Rectal smooth muscle tissue (tissue), 1 donor: Measurements from ENCODE around the gene PLCB3.

ENCODE experiments used
- H3K27ac ChIP-seq: one replicate; pipeline ENCODE4 v1.7.0; 2013; ENCODE audit warnings: low read depth, low read length, inconsistent platforms
- H3K27me3 ChIP-seq: one replicate; pipeline ENCODE4 v1.7.0; 2013; ENCODE audit warnings: low read length; ENCODE audit not compliant: control insufficient read depth, insufficient read depth
- H3K36me3 ChIP-seq: one replicate; pipeline ENCODE4 v1.7.0; 2013; ENCODE audit warnings: low read length; ENCODE audit not compliant: control insufficient read depth, insufficient read depth
- H3K4me1 ChIP-seq: one replicate; pipeline ENCODE4 v1.7.0; 2013; ENCODE audit warnings: low read length; ENCODE audit not compliant: control insufficient read depth, insufficient read depth
- H3K4me3 ChIP-seq: one replicate; pipeline ENCODE4 v1.7.0; 2013; ENCODE audit warnings: low read length
- H3K9ac ChIP-seq: one replicate; pipeline ENCODE4 v1.7.0; 2013; ENCODE audit warnings: low read length

The PLCB3 gene

DNA sequence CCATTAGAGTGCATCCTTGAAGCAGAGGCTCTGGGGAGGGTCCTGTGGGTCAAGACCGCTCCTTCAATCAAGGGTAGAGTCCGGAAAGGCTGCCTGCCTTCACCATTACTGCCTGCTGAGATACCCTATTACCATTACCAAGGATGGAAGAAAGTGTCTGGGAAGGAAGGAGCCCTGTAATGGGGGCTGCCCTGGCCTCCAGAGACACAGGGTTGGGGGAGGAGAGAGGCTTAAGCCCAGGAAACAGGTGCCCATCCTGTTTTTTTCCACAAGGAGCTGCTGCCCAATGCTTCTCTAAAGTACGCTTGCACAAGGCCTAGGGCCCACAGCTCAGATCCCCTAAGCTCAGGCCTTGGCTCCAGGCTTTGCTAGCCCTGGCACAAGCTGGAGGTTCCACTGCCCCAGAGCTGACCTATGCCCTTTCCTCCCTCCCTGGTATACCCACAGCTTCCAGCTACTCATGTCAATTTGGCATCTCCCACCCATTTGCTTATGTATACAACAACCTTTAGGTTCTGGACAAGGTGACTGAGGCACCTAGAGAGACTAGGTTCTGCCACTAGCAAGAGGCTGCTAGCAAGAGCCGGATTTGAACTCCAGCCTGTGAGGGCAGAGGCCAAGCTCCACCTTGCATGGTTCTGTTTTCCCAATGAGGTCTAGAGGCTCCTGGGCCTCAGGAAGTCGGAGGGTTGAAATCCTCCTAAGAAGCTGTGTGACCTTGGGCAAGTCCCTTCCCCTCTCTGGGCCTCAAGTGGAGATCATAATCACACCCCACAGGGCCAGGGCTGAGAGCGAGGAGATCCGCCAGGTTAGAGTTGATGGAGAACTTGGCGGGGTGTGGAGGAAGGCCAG, 1.5 kb upstream of the PLCB3 start:
- no peaks in the 10 kb centered on the region for H3K36me3 ChIP-seq
- no peak overlapping the region for H3K4me3 ChIP-seq
- peaks cover 9% of the 10 kb centered on the region for H3K4me1 ChIP-seq
- H3K27ac ChIP-seq: no peak overlapping the region
- no peaks in the 10 kb centered on the region for H3K27me3 ChIP-seq
- no peak overlapping the region for H3K9ac ChIP-seq

DNA sequence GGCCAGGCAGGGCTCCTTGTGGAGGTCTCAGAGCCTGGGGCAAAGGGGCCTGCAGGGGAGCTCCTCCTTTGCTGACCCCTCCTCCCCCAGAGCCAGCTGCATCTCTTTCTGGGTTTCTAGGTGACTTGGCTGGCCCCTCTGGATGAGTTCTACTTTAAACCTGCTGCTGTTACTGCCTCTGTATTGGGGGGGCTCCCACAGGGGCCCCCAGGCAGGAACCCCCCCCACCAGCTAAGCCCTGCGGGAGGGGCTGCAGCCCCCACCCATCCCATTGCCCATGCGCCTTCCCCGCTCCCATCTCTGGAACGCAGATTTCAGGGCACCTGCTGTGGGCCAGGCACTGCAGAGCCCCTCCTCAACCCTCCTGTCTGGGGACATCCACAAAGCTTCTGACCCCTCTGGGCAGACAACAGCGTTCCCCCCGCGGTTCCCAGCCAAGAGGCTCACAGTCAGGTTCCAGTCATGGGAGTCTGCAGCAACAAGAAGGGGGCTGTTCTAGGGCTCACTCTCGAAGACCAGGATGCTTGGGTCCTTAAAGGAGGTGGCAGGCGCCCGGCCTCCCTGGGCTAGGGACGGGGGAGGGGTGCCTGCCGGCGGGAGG, 815 bp upstream of the PLCB3 start:
- Histone ChIP-seq H3K36me3 (no peaks in the 10 kb centered on the region), H3K27ac (no peak overlapping the region), H3K27me3 (no peaks in the 10 kb centered on the region), H3K4me3 (peak overlapping the region; percentile 70), H3K9ac (peak overlapping the region; percentile 16), H3K4me1 (peaks cover 9% of the 10 kb centered on the region)

DNA sequence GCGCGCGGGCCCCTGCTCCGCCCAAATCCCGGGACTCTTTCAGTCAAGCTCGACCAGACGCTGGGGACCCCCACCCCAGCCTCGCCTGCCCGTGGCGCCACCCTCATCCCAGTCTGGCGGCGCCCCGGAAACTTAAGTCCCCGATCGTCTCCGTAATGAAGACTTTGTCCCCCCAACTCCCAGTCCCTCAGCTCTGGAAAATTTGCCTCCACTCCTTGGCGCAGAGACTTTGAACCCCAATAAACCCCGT, 348 bp downstream of the PLCB3 start:
- peaks cover 9% of the 10 kb centered on the region for H3K4me1 ChIP-seq
- no peak overlapping the region for H3K27ac ChIP-seq
- H3K4me3 ChIP-seq: peak overlapping the region; percentile 80
- H3K27me3 ChIP-seq: no peaks in the 10 kb centered on the region
- peak overlapping the region; percentile 64 for H3K9ac ChIP-seq
- peaks cover 7% of the 10 kb centered on the region for H3K36me3 ChIP-seq

- Histone ChIP-seq H3K27ac (no peak overlapping the region), H3K9ac (peak overlapping the region; percentile 64), H3K36me3 (peaks cover 8% of the 10 kb centered on the region), H3K4me1 (peaks cover 7% of the 10 kb centered on the region), H3K4me3 (peak overlapping the region; percentile 80), H3K27me3 (no peaks in the 10 kb centered on the region)
Measured at GRCh38 chr11:64252003-64252872, 908 bp downstream of the PLCB3 start.

DNA sequence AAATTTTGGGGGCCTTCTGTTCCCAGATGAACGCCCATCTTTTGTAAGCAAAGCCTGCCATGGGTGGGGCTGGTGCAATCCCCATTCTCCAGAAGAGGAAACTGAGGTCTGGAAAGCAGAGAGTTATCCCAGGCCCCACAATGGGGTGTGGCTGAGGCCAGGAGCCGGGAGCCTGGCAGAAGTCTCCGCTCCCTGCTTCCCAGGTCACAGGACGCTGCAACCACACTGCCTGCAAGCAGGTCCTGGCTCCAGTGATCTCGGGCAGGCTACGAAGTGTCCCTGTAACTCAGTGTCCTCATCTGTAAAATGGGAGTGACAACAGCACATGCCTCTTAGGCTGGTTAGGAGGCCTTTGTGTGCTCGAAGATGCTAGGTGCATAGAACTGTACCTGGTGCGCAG, 1.7 kb downstream of the PLCB3 start:
- Histone ChIP-seq H3K9ac (no peak overlapping the region), H3K27ac (no peak overlapping the region), H3K36me3 (peaks cover 8% of the 10 kb centered on the region), H3K27me3 (no peaks in the 10 kb centered on the region), H3K4me1 (peaks cover 4% of the 10 kb centered on the region), H3K4me3 (peak overlapping the region; percentile 28)

DNA sequence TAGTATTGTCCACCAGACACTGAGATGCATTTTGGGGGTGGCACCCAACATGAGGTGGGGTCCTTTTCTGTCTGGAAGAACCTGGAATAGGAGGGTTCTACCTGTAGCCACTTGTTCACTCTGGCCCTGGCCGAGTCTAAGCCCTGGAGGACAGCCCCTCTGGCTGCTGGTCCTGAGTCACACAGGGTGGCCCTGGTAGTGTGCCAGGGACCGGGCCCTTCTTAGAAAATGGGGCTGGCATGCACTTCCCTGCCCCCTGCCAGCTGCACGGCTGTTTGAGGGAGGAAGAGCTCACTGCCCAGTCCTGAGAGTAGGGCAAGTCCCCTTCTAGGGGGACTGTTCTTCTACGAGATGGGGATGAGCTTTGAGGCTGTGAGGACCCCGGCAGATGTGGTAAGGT, 2.2 kb downstream of the PLCB3 start:
- peaks cover 9% of the 10 kb centered on the region for H3K36me3 ChIP-seq
- H3K27me3 ChIP-seq: no peaks in the 10 kb centered on the region
- H3K4me3 ChIP-seq: peak overlapping the region; percentile 9
- H3K4me1 ChIP-seq: peaks cover 4% of the 10 kb centered on the region
- H3K9ac ChIP-seq: no peak overlapping the region
- no peak overlapping the region for H3K27ac ChIP-seq

DNA sequence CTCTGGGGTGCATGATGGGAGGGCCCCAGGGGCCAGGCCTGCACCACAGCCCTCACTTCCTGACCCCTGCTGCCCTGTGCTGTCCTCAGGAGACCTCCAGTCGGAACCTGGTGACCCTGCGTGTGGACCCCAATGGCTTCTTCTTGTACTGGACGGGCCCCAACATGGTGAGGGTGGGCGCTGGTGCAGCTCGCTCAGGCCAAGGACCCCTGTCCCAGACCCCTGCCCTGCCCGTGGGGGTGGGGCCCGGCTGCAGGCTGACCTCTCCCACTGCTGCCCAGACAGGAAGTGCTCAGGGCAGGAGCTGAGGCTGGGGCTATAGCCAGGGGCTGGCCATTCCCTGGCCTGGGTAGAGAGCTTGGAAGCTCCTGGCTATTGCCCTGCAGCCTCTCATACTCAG, 3.0 kb downstream of the PLCB3 start:
- Histone ChIP-seq H3K27me3 (no peaks in the 10 kb centered on the region), H3K9ac (no peak overlapping the region), H3K27ac (no peak overlapping the region), H3K4me1 (peaks cover 4% of the 10 kb centered on the region), H3K4me3 (no peak overlapping the region), H3K36me3 (peaks cover 13% of the 10 kb centered on the region)

- no peak overlapping the region for H3K27ac ChIP-seq
- H3K36me3 ChIP-seq: peaks cover 24% of the 10 kb centered on the region
- H3K9ac ChIP-seq: no peak overlapping the region
- H3K27me3 ChIP-seq: no peaks in the 10 kb centered on the region
- peaks cover 4% of the 10 kb centered on the region for H3K4me1 ChIP-seq
- H3K4me3 ChIP-seq: no peak overlapping the region
Measured at GRCh38 chr11:64255135-64256128, 4.1 kb downstream of the PLCB3 start.

DNA sequence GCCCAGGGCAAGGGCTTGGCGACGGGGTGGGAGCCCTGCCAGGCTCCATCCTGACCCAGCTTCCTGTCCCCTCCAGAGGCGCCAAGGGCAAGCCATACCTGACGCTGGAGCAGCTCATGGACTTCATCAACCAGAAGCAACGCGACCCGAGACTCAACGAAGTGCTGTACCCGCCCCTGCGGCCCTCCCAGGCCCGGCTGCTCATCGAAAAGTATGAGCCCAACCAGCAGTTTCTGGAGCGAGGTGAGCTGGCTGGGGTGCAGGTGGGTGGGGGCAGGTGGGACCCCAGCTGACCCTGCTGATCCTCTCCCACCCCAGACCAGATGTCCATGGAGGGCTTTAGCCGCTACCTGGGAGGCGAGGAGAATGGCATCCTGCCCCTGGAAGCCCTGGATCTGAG, 5.0 kb downstream of the PLCB3 start:
- peaks cover 25% of the 10 kb centered on the region for H3K36me3 ChIP-seq
- H3K9ac ChIP-seq: no peak overlapping the region
- H3K4me1 ChIP-seq: peaks cover 4% of the 10 kb centered on the region
- no peaks in the 10 kb centered on the region for H3K27me3 ChIP-seq
- H3K27ac ChIP-seq: no peak overlapping the region
- no peak overlapping the region for H3K4me3 ChIP-seq

DNA sequence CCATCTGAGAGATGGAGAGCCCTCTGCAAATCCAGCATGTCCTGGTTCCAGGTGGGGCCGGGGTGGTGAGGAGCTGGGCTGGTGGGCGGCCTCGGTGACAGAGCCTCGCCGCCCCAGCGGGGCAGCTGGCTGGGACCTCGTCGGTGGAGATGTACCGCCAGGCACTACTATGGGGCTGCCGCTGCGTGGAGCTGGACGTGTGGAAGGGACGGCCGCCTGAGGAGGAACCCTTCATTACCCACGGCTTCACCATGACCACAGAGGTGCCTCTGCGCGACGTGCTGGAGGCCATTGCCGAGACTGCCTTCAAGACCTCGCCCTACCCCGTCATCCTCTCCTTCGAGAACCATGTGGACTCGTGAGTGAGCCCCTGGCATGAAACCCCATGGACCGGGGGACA, 7.0 kb downstream of the PLCB3 start:
- peaks cover 30% of the 10 kb centered on the region for H3K36me3 ChIP-seq
- no peak overlapping the region for H3K9ac ChIP-seq
- H3K27me3 ChIP-seq: no peaks in the 10 kb centered on the region
- no peaks in the 10 kb centered on the region for H3K4me1 ChIP-seq
- no peak overlapping the region for H3K4me3 ChIP-seq
- no peak overlapping the region for H3K27ac ChIP-seq

- H3K4me3 ChIP-seq: no peak overlapping the region
- H3K36me3 ChIP-seq: peaks cover 31% of the 10 kb centered on the region
- H3K9ac ChIP-seq: no peak overlapping the region
- no peaks in the 10 kb centered on the region for H3K4me1 ChIP-seq
- H3K27me3 ChIP-seq: no peaks in the 10 kb centered on the region
- no peak overlapping the region for H3K27ac ChIP-seq
Measured at GRCh38 chr11:64258946-64259532, 7.7 kb downstream of the PLCB3 start.
